Subcutaneous abdominal adipose tissue (tissue), 5 donors: ENCODE results near the gene PTCD3.

Experiments used
- H3K27ac ChIP-seq: one replicate; pipeline ENCODE4 v1.7.0; 2013; ENCODE audit warnings: low read depth, mild to moderate bottlenecking, inconsistent platforms, low read length, moderate library complexity
- H3K27me3 ChIP-seq, 5 donors: one replicate each; pipeline ENCODE4 v1.7.0; 2013; ENCODE audit warnings: low read length in 5 of 5, inconsistent platforms in 1 of 5; ENCODE audit not compliant: control insufficient read depth in 5 of 5, insufficient read depth in 4 of 5
- H3K36me3 ChIP-seq, 5 donors: one replicate each; pipeline ENCODE4 v1.7.0; 2013; ENCODE audit warnings: low read length in 5 of 5; ENCODE audit not compliant: control insufficient read depth in 5 of 5, insufficient read depth in 5 of 5
- H3K4me1 ChIP-seq, 5 donors: one replicate each; pipeline ENCODE4 v1.7.0; 2013; ENCODE audit warnings: low read length in 5 of 5, mild to moderate bottlenecking in 3 of 5, moderate library complexity in 1 of 5; ENCODE audit not compliant: control insufficient read depth in 5 of 5, insufficient read depth in 5 of 5
- H3K4me3 ChIP-seq, 5 donors: one replicate each; pipeline ENCODE4 v1.7.0; 2013; ENCODE audit warnings: low read length in 5 of 5, low read depth in 1 of 5
- H3K9ac ChIP-seq, 5 donors: one replicate each; pipeline ENCODE4 v1.7.0; 2013; ENCODE audit warnings: low read length in 5 of 5, mild to moderate bottlenecking in 4 of 5, moderate library complexity in 3 of 5
- H3K9me3 ChIP-seq, 5 donors: one replicate each; pipeline ENCODE4 v1.7.0; 2013; ENCODE audit warnings: low read length in 5 of 5; ENCODE audit not compliant: control insufficient read depth in 5 of 5
- donor health status: healthy.
- donor health status: healthy.
- donor health status: healthy.
- donor health status: healthy.
- donor health status: healthy.

Gene PTCD3

DNA sequence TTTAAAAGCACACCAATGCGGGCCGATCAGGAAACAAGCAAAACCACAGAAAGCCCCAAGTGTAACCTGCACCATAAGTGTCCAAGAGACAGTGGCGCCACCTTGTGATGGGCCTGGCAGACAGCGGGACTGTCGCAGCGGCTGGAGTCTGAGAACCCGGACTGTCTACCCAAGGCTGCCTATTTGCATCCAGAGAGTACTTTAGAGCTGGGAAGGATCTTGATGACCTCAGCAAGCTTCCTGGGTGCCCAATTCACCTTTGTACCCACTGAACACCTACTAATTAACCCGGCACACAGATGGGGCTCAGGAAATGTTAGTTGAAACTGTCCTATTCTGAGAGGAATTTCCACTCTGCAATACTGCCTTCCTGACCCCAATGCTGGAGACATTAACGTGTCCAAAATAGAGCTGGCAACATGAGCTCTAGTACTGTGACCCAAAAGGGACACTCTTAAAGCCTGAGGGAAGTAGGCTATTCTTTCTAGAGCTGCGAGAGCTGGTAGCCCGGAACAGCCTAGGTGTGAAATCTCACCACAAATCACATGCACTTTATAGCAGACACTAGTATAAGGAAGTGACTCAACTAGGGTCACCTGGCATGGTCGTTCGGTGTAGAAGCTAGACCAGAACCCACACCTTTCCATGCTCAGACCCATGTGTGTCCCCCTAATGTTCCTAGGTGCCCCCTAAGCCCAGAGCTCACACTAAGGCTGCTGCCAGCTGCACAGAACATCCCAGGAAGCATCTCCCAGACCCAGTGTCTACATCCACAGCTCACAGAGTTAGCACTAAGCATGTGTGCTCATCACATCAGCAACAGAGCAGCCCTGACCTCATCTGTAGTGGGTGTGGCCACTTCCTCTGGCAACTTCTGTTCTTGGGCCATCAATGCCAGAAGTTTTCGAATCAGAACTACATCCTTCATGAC lies 25.8 kb upstream of the PTCD3 start:
- Histone ChIP-seq H3K27me3 (no peaks in the 10 kb centered on the region), H3K4me3 (no peak overlapping the region), H3K9me3 (no peaks in the 10 kb centered on the region), H3K27ac (no peak overlapping the region), H3K36me3 (peaks cover 10 to 47% (median 35%) of the 10 kb centered on the region in 5 donors), H3K4me1 (peaks cover 3 to 23% (median 20%) of the 10 kb centered on the region in 5 donors), H3K9ac (no peak overlapping the region)

GRCh38 chr2:86081724-86082123 lies 24.3 kb upstream of the PTCD3 start:
- Histone ChIP-seq H3K36me3 (peaks cover 14 to 51% (median 38%) of the 10 kb centered on the region in 5 donors), H3K4me1 (peaks cover 3 to 23% (median 20%) of the 10 kb centered on the region in 5 donors), H3K9ac (no peak overlapping the region), H3K9me3 (no peaks in the 10 kb centered on the region), H3K27ac (no peak overlapping the region), H3K27me3 (no peaks in the 10 kb centered on the region), H3K4me3 (no peak overlapping the region)

DNA sequence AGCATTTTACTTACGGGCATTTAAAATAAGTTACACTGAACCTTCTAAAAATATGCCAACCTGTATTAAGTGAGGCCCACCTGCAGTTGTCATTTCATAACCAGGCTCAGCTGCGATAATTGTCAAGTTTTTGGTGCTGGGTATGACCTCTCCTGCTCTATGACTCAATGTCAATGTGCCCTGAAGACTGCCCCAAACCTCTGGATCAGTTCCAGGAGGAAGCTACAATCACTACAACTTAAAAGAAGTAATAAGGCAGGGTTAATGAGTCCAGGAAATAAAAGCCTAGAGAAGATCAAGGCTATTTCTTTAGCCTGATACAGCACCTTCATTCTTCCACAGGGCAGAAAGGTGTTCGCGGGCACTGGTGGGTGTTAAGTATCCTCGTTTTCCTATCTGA lies 23.3 kb upstream of the PTCD3 start:
- H3K36me3 ChIP-seq, result peaks cover 21 to 49% (median 39%) of the 10 kb centered on the region in 5 donors

GRCh38 chr2:86087936-86088850 lies 17.8 kb upstream of the PTCD3 start:
- H3K9me3 ChIP-seq, result no peaks in the 10 kb centered on the region
- no peaks in the 10 kb centered on the region for H3K27me3 ChIP-seq
- H3K4me1 ChIP-seq, result no peaks in the 10 kb centered on the region
- H3K4me3 ChIP-seq, result no peak overlapping the region
- peak overlapping the region in 1 of 5 donors; percentile 4 for H3K9ac ChIP-seq
- no peak overlapping the region for H3K27ac ChIP-seq
- H3K36me3 ChIP-seq, result peaks cover 17 to 57% (median 53%) of the 10 kb centered on the region in 5 donors

More for the DNA sequence above, 23.3 kb upstream of the PTCD3 start:
- peaks cover 3 to 20% (median 16%) of the 10 kb centered on the region in 5 donors for H3K4me1 ChIP-seq
- H3K9me3 ChIP-seq, result no peaks in the 10 kb centered on the region
- H3K27me3 ChIP-seq, result no peaks in the 10 kb centered on the region
- no peak overlapping the region for H3K9ac ChIP-seq
- H3K4me3 ChIP-seq, result no peak overlapping the region
- H3K27ac ChIP-seq, result no peak overlapping the region

- Histone ChIP-seq H3K27me3 (no peaks in the 10 kb centered on the region), H3K27ac (no peak overlapping the region), H3K9me3 (no peaks in the 10 kb centered on the region), H3K4me1 (no peaks in the 10 kb centered on the region), H3K9ac (no peak overlapping the region), H3K4me3 (no peak overlapping the region), H3K36me3 (peaks cover 29 to 65% (median 52%) of the 10 kb centered on the region in 5 donors)
These were observed 11.8 kb upstream of the PTCD3 start for GRCh38 chr2:86094229-86094628.

DNA sequence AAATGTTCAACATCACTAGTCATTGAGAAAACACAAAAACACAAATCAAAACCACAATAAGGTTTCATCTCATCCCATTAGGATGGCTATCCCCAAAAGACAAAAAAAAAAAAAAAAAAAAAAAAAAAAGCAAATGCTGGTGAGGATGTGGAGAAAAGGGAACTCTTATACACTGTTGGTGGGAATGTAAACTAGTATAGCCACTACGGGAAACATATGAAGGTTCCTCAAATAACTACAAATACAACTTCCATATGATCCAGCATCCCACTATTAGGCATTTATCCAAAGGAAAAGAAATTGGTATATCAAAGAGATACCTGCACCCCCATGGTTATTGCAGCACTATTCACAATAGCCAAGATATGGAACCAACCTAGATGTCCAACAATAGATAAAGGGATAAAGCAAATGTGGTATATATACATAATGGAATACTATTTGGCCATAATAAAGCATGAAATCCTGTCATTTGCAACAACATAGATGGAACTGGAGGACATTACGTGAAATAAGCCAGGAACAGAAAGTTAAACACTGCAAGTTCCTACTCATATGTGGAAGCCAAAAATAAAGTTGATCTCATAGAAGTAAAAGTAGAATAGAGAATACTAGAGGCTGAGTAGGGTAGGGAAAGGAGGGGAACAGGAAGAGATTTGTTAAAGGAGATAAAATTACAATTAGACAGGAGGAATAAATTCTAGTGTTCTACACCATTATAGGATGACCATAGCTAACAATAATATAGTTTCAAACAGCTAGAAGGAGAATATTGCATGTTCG lies 8.7 kb upstream of the PTCD3 start:
- Histone ChIP-seq H3K36me3 (peaks cover 33 to 60% (median 43%) of the 10 kb centered on the region in 5 donors), H3K27ac (no peak overlapping the region), H3K9ac (no peak overlapping the region)

DNA sequence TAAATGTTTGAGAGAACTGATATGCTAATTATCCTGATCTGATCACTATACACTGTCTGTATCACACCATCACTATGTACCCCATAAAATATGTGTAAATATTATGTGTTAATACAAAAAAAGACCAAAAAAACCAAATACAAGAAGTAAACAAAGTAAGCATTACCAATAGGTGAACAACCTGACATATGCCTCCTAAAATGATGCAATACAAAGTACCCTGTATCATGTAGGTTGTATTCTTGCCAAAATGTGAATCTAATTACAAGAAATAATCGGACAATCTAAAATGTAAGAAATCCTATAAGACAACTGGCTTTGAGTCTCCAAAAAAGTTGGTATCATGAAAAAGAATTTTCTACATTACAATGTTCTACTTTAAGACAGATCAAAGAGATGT lies 8.1 kb upstream of the PTCD3 start:
- Histone ChIP-seq H3K9ac (no peak overlapping the region), H3K4me1 (no peaks in the 10 kb centered on the region), H3K4me3 (no peak overlapping the region), H3K36me3 (peaks cover 34 to 59% (median 43%) of the 10 kb centered on the region in 5 donors), H3K27me3 (no peaks in the 10 kb centered on the region), H3K9me3 (no peaks in the 10 kb centered on the region), H3K27ac (no peak overlapping the region)

More for the DNA sequence above, 8.7 kb upstream of the PTCD3 start:
- Histone ChIP-seq H3K27me3 (no peaks in the 10 kb centered on the region), H3K4me3 (no peak overlapping the region), H3K4me1 (no peaks in the 10 kb centered on the region), H3K9me3 (no peaks in the 10 kb centered on the region)

DNA sequence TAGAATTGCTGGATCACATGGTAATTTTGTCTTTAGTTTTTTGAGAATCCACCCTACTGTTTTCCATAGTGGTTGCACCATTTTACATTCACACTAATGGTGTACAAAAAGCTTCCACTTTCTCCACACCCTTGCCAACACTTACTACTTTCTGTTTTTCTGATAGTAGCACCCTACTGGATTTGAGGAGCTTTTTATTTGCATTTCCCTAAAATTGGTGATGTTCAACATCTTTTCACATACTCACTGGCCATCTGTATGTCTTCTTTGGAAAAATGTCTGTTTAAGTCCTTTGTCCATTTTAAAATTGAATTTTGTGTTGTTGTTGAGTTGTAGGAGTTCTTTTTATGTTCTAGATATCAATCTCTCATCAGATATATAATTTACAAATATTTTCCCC lies 3.9 kb upstream of the PTCD3 start:
- no peak overlapping the region for H3K9ac ChIP-seq
- H3K4me3 ChIP-seq, result no peak overlapping the region
- H3K4me1 ChIP-seq, result peaks cover 7 to 29% (median 23%) of the 10 kb centered on the region in 5 donors
- no peaks in the 10 kb centered on the region for H3K9me3 ChIP-seq
- no peaks in the 10 kb centered on the region for H3K27me3 ChIP-seq
- peaks cover 20 to 33% (median 23%) of the 10 kb centered on the region in 5 donors for H3K36me3 ChIP-seq
- no peak overlapping the region for H3K27ac ChIP-seq

DNA sequence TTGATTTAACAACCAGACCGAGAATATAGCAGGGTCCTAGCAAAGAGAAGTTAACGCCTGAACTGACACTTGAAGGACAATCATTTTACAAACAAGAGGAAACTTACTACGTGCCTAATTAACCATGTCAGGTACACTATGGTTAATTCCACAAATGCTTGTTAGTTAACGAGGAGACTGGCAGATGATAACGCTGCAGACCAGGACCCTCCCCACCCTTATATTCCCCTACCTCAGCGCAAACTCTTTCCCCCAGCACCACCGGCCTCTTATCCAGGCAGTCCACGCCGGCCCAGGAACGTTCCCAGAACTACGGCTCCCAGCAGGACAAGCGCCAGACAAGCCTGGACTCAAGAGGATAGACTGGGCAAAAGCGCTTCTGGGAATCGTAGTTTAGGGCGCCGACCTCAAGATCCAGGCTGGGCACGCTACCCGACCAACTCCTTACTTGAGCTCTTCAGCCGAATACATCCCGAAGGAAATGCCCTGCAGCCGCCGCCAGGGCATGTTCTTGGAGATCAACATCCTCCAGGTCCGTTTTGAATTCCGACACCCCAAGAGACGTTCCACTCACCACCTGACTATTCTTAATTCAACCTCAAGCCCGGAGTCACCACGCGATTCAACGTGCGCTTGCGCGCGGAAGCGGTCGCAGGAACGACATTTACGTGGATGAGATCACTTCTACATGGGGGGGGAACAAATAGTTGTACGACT lies 625 bp upstream of the PTCD3 start, which contains the start of gene POLR1A:
POLR1A (minus strand) TSS at position 635 of the 717 bp plus-strand sequence; CDS start at position 525, 110 bp downstream.
- Histone ChIP-seq H3K27me3 (no peaks in the 10 kb centered on the region), H3K9me3 (no peaks in the 10 kb centered on the region), H3K36me3 (peaks cover 5 to 25% (median 12%) of the 10 kb centered on the region in 5 donors), H3K9ac (peak within 1 kb of the TSS; percentile 57 to 93 (median 86)), H3K27ac (peak within 1 kb of the TSS; percentile 90), H3K4me3 (peak within 1 kb of the TSS; percentile 96 to 98 (median 96)), H3K4me1 (peaks cover 7 to 37% (median 32%) of the 10 kb centered on the region in 5 donors)
